Posterior vena cava (tissue), 2 donors: Measurements from ENCODE around the gene WDR90. TPM values are rescaled to one million over a fixed set of nuclear protein-coding genes. Genes with fewer than 3 reads are reported as not detected.
"Not testable (repeated sequence)": the region's sequence is repeated elsewhere in the genome, so short reads cannot be mapped to it uniquely, and the experiment has no call there.

ENCODE experiments used
- DNase-seq: peaks from one replicate; pipeline ENCODE4 v3.0.0-alpha.2; 2020; ENCODE audit warnings: low spot score
- intact Hi-C, 2 donors: fragments of 100-400 bp; cut with DNase I; formaldehyde crosslinking; loops; one replicate each; pipeline versions ENCODE4 v1.14.1 to v1.14.2; 2022 to 2023
- total RNA-seq, 2 donors: library from RNA; stranded (reverse); fragmentation: NEBNext Ultra II Directional; extraction: Animal tissue kit (Norgen Biotek cat#: 25700); gene quantifications; one replicate each; pipeline ENCODE4 v1.2.1, GENCODE V29; 2021
- donor health status: DM: yes; HTN: yes; CAD: no.
- donor health status: DM: yes; HTN: yes; CAD: no.

WDR90 gene
- total RNA-seq, 2 donors from 2014 or later: 13.4 to 14.9 TPM

- intact Hi-C loops: loop anchor here (5.0 kb wide), 2 partner anchors 76 to 341 kb away; partner anchors contain the start of genes CHTF18 (in 2 of the 2) and RPUSD1 (in 2 of the 2)
- DNase-seq: no peak
These were observed 61.9 kb downstream of the WDR90 start for GRCh38 chr16:711084-711483.

- intact Hi-C loops: loop anchor here (5.0 kb wide), 2 partner anchors 76 to 341 kb away; partner anchors contain the start of genes CHTF18 (in 2 of the 2) and RPUSD1 (in 2 of the 2)
- peak; percentile 94 for DNase-seq
These were observed 62.6 kb downstream of the WDR90 start for GRCh38 chr16:711548-712320.

GRCh38 chr16:712740-713250 is 63.6 kb downstream of the WDR90 start:
- intact Hi-C loops: loop anchor here (5.0 kb wide), 2 partner anchors 75 to 340 kb away; partner anchors contain the start of genes CHTF18 (in 2 of the 2) and RPUSD1 (in 2 of the 2)
- DNase-seq: not testable (repeated sequence)

- intact Hi-C loops: loop anchor here (5.0 kb wide), 2 partner anchors 73 to 338 kb away; partner anchors contain the start of genes CHTF18 (in 2 of the 2) and RPUSD1 (in 2 of the 2)
- DNase-seq: no peak
These were observed 64.9 kb downstream of the WDR90 start for GRCh38 chr16:714079-714478.

GRCh38 chr16:714558-715476 is 65.7 kb downstream of the WDR90 start, which contains the start of gene METRN:
TSS of gene METRN (plus strand) at chr16:715118. CDS start at chr16:715290, 172 bp downstream.
- peak; percentile 96 for DNase-seq
- intact Hi-C loops: loop anchor here (5.0 kb wide), 2 partner anchors 72 to 337 kb away; partner anchors contain the start of genes CHTF18 (in 2 of the 2) and RPUSD1 (in 2 of the 2)

- DNase-seq: no peak
- intact Hi-C loops: no loop called here
These were observed 66.5 kb downstream of the WDR90 start for GRCh38 chr16:715477-716199.

GRCh38 chr16:716200-716568 is 67.0 kb downstream of the WDR90 start:
- intact Hi-C loops: no loop called here
- no peak for DNase-seq

- intact Hi-C loops: no loop called here
- DNase-seq: no peak
These were observed 67.7 kb downstream of the WDR90 start for GRCh38 chr16:716768-717325.

Other genes with a start within 250 kb of the WDR90 start
- gene DECR2, start 247.5 kb upstream of the WDR90 start, total RNA-seq: 10 to 100 TPM; 11.2 to 12.9 TPM
- gene RAB11FIP3, start 223.7 kb upstream of the WDR90 start, total RNA-seq: 10 to 100 TPM; 40.1 to 45.2 TPM
- 10 to 100 TPM; 23.3 to 26.6 TPM for gene CAPN15, start 121.7 kb upstream of the WDR90 start, total RNA-seq
- gene PRR35, start 89.0 kb upstream of the WDR90 start, total RNA-seq: not detected
- under 1 TPM; 0.38 to 0.65 TPM for gene NHLRC4, start 82.4 kb upstream of the WDR90 start, total RNA-seq
- gene PIGQ, start 79.4 kb upstream of the WDR90 start, total RNA-seq: 10 to 100 TPM; 22.1 to 25.4 TPM
- 10 to 100 TPM; 13.0 to 13.6 TPM for gene RAB40C, start 59.3 kb upstream of the WDR90 start, total RNA-seq
- gene WFIKKN1, start 18.4 kb upstream of the WDR90 start, total RNA-seq: under 1 TPM; 0.14 TPM
- 10 to 100 TPM; 43.3 to 63.2 TPM for gene METTL26, start 13.1 kb upstream of the WDR90 start, total RNA-seq
- 10 to 100 TPM; 19.0 to 21.5 TPM for gene MCRIP2, start 7.5 kb upstream of the WDR90 start, total RNA-seq
- gene RHOT2, start 18.8 kb downstream of the WDR90 start, total RNA-seq: 10 to 100 TPM; 57.5 to 65.1 TPM
- under 1 TPM; 0.71 to 0.79 TPM for gene RHBDL1, start 26.3 kb downstream of the WDR90 start, total RNA-seq
- gene STUB1, start 31.0 kb downstream of the WDR90 start, total RNA-seq: 10 to 100 TPM; 73.3 to 79.7 TPM
- gene JMJD8, start 35.0 kb downstream of the WDR90 start, total RNA-seq: 10 to 100 TPM; 49.8 to 58.9 TPM
- gene WDR24, start 41.0 kb downstream of the WDR90 start, total RNA-seq: 1 to 10 TPM; 7.4 to 7.5 TPM
- not detected for gene FBXL16, start 56.4 kb downstream of the WDR90 start, total RNA-seq
- gene METRN, start 65.8 kb downstream of the WDR90 start, total RNA-seq: 10 to 100 TPM; 21.6 to 24.9 TPM
- gene ANTKMT, start 71.8 kb downstream of the WDR90 start, total RNA-seq: 10 to 100 TPM; 20.0 to 25.5 TPM
- 1 to 10 TPM in 1 of 2 donors, under 1 TPM in 1; 0.52 to 1.0 TPM for gene CCDC78, start 77.1 kb downstream of the WDR90 start, total RNA-seq
- gene HAGHL, start 77.7 kb downstream of the WDR90 start, total RNA-seq: 1 to 10 TPM; 3.6 to 4.1 TPM
- gene CIAO3, start 91.6 kb downstream of the WDR90 start, total RNA-seq: 10 to 100 TPM; 18.2 to 18.6 TPM
- gene MSLN, start 111.4 kb downstream of the WDR90 start, total RNA-seq: under 1 TPM; 0.29 to 0.37 TPM
- gene RPUSD1, start 139.0 kb downstream of the WDR90 start, total RNA-seq: 10 to 100 TPM in 1 of 2 donors, 1 to 10 TPM in 1; 8.8 to 11.4 TPM
- gene CHTF18, start 139.3 kb downstream of the WDR90 start, total RNA-seq: 1 to 10 TPM; 7.7 TPM
- not detected for gene GNG13, start 151.4 kb downstream of the WDR90 start, total RNA-seq